Dendritic cell treated with granulocyte-macrophage colony-stimulating factor and Interleukin-4, amounts not matched to agents 40 ng/mL and 50 ng/mL, for 4 days (primary cell): ENCODE data around the gene SLC25A27.
"Not testable (repeated sequence)": the region's sequence is repeated elsewhere in the genome, so short reads cannot be mapped to it uniquely, and the experiment has no call there.

Experiments
- H3K27ac Mint-ChIP-seq: one replicate; pipeline ENCODE4 v1.8.0; 2022; ENCODE audit warnings: mild to moderate bottlenecking, mixed read lengths
- H3K27me3 Mint-ChIP-seq: one replicate; pipeline ENCODE4 v1.8.0; 2022; ENCODE audit warnings: mild to moderate bottlenecking, mixed read lengths
- H3K36me3 Mint-ChIP-seq: one replicate; pipeline ENCODE4 v1.8.0; 2022; ENCODE audit warnings: low read depth, mixed read lengths
- H3K4me1 Mint-ChIP-seq: one replicate; pipeline ENCODE4 v1.8.0; 2022; ENCODE audit warnings: low read depth, mixed read lengths
- H3K4me3 Mint-ChIP-seq: one replicate; pipeline ENCODE4 v1.8.0; 2022; ENCODE audit warnings: mild to moderate bottlenecking, moderate library complexity, mixed read lengths
- H3K9me3 Mint-ChIP-seq: one replicate; pipeline ENCODE4 v1.8.0; 2022; ENCODE audit warnings: mixed read lengths
- intact Hi-C: fragments of 100-400 bp; cut with micrococcal nuclease; formaldehyde crosslinking; loops from one replicate; pipeline ENCODE4 v1.15.0; 2022

Gene SLC25A27

GRCh38 chr6:46637145-46637544, 15.6 kb upstream of the SLC25A27 start:
- intact Hi-C loops, result no loop called here
- Mint-ChIP-seq H3K4me3 (no peak overlapping the region), H3K27ac (no peak overlapping the region), H3K27me3 (peaks cover 3% of the 10 kb centered on the region), H3K4me1 (peaks cover 5% of the 10 kb centered on the region), H3K36me3 (no peaks in the 10 kb centered on the region), H3K9me3 (no peaks in the 10 kb centered on the region)

- no peak overlapping the region for H3K4me3 Mint-ChIP-seq
- peaks cover 6% of the 10 kb centered on the region for H3K27me3 Mint-ChIP-seq
- H3K27ac Mint-ChIP-seq, result no peak overlapping the region
- intact Hi-C loops, result no loop called here
- H3K36me3 Mint-ChIP-seq, result no peaks in the 10 kb centered on the region
- H3K9me3 Mint-ChIP-seq, result no peaks in the 10 kb centered on the region
- peaks cover 5% of the 10 kb centered on the region for H3K4me1 Mint-ChIP-seq
Observed at GRCh38 chr6:46637933-46638332, 14.8 kb upstream of the SLC25A27 start.

GRCh38 chr6:46638650-46639049, 14.1 kb upstream of the SLC25A27 start:
- no peak overlapping the region for H3K4me3 Mint-ChIP-seq
- peaks cover 7% of the 10 kb centered on the region for H3K27me3 Mint-ChIP-seq
- no peak overlapping the region for H3K27ac Mint-ChIP-seq
- peaks cover 5% of the 10 kb centered on the region for H3K4me1 Mint-ChIP-seq
- intact Hi-C loops, result no loop called here
- no peaks in the 10 kb centered on the region for H3K9me3 Mint-ChIP-seq
- H3K36me3 Mint-ChIP-seq, result no peaks in the 10 kb centered on the region

GRCh38 chr6:46642928-46643751, 9.6 kb upstream of the SLC25A27 start:
- intact Hi-C loops, result no loop called here
- Mint-ChIP-seq H3K9me3 (no peaks in the 10 kb centered on the region), H3K27ac (no peak overlapping the region), H3K4me3 (no peak overlapping the region), H3K36me3 (no peaks in the 10 kb centered on the region), H3K27me3 (peaks cover 7% of the 10 kb centered on the region), H3K4me1 (no peaks in the 10 kb centered on the region)

- no peak overlapping the region for H3K4me3 Mint-ChIP-seq
- no peaks in the 10 kb centered on the region for H3K4me1 Mint-ChIP-seq
- peaks cover 7% of the 10 kb centered on the region for H3K27me3 Mint-ChIP-seq
- no peaks in the 10 kb centered on the region for H3K9me3 Mint-ChIP-seq
- no peak overlapping the region for H3K27ac Mint-ChIP-seq
- intact Hi-C loops, result no loop called here
- no peaks in the 10 kb centered on the region for H3K36me3 Mint-ChIP-seq
Observed at GRCh38 chr6:46645265-46645664, 7.5 kb upstream of the SLC25A27 start.

- H3K27ac Mint-ChIP-seq, H3K4me1 Mint-ChIP-seq, H3K4me3 Mint-ChIP-seq, H3K9me3 Mint-ChIP-seq, H3K36me3 Mint-ChIP-seq, intact Hi-C loops: not testable (repeated sequence)
- H3K27me3 Mint-ChIP-seq, result peaks cover 18% of the 10 kb centered on the region
Observed at GRCh38 chr6:46648108-46648507, 4.7 kb upstream of the SLC25A27 start.

GRCh38 chr6:46648869-46649492, 3.8 kb upstream of the SLC25A27 start:
- Mint-ChIP-seq H3K27ac (no peak overlapping the region), H3K4me3 (no peak overlapping the region), H3K9me3 (no peaks in the 10 kb centered on the region), H3K36me3 (peaks cover 6% of the 10 kb centered on the region), H3K27me3 (peaks cover 26% of the 10 kb centered on the region), H3K4me1 (peaks cover 16% of the 10 kb centered on the region)
- intact Hi-C loops, result no loop called here

GRCh38 chr6:46651006-46651405, 1.8 kb upstream of the SLC25A27 start:
- peaks cover 6% of the 10 kb centered on the region for H3K36me3 Mint-ChIP-seq
- H3K9me3 Mint-ChIP-seq, result no peaks in the 10 kb centered on the region
- H3K27ac Mint-ChIP-seq, result no peak overlapping the region
- peaks cover 16% of the 10 kb centered on the region for H3K4me1 Mint-ChIP-seq
- intact Hi-C loops, result no loop called here
- no peak overlapping the region for H3K4me3 Mint-ChIP-seq
- peaks cover 34% of the 10 kb centered on the region for H3K27me3 Mint-ChIP-seq

GRCh38 chr6:46651816-46652215, 959 bp upstream of the SLC25A27 start:
- no peaks in the 10 kb centered on the region for H3K9me3 Mint-ChIP-seq
- peaks cover 34% of the 10 kb centered on the region for H3K27me3 Mint-ChIP-seq
- peaks cover 16% of the 10 kb centered on the region for H3K4me1 Mint-ChIP-seq
- peaks cover 6% of the 10 kb centered on the region for H3K36me3 Mint-ChIP-seq
- H3K27ac Mint-ChIP-seq, result no peak overlapping the region
- intact Hi-C loops, result no loop called here
- H3K4me3 Mint-ChIP-seq, result no peak overlapping the region

- intact Hi-C loops, result no loop called here
- Mint-ChIP-seq H3K27me3 (peaks cover 34% of the 10 kb centered on the region), H3K9me3 (no peaks in the 10 kb centered on the region), H3K27ac (no peak overlapping the region), H3K4me1 (peaks cover 16% of the 10 kb centered on the region), H3K36me3 (peaks cover 6% of the 10 kb centered on the region), H3K4me3 (peak overlapping the region; percentile 91)
Observed at GRCh38 chr6:46652232-46652602, 558 bp upstream of the SLC25A27 start.

- Mint-ChIP-seq H3K4me1 (peaks cover 16% of the 10 kb centered on the region), H3K27me3 (peaks cover 34% of the 10 kb centered on the region), H3K36me3 (peaks cover 6% of the 10 kb centered on the region), H3K4me3 (peak overlapping the region; percentile 91), H3K9me3 (no peaks in the 10 kb centered on the region), H3K27ac (no peak overlapping the region)
- intact Hi-C loops, result no loop called here
Observed at GRCh38 chr6:46653439-46654195, 842 bp downstream of the SLC25A27 start.

- H3K4me3 Mint-ChIP-seq, result no peak overlapping the region
Observed at GRCh38 chr6:46655803-46656202, 3.0 kb downstream of the SLC25A27 start.

GRCh38 chr6:46657642-46658041, 4.9 kb downstream of the SLC25A27 start:
- H3K27ac Mint-ChIP-seq, result no peak overlapping the region
- H3K4me3 Mint-ChIP-seq, result no peak overlapping the region
- H3K27me3 Mint-ChIP-seq, result peaks cover 22% of the 10 kb centered on the region
- intact Hi-C loops, result no loop called here
- peaks cover 10% of the 10 kb centered on the region for H3K4me1 Mint-ChIP-seq
- H3K36me3 Mint-ChIP-seq, result peaks cover 5% of the 10 kb centered on the region
- H3K9me3 Mint-ChIP-seq, result no peaks in the 10 kb centered on the region

More at GRCh38 chr6:46655803-46656202, 3.0 kb downstream of the SLC25A27 start:
- Mint-ChIP-seq H3K36me3 (peaks cover 6% of the 10 kb centered on the region), H3K4me1 (peaks cover 16% of the 10 kb centered on the region), H3K27me3 (peaks cover 31% of the 10 kb centered on the region), H3K27ac (no peak overlapping the region), H3K9me3 (no peaks in the 10 kb centered on the region)
- intact Hi-C loops, result no loop called here

GRCh38 chr6:46661483-46661882, 8.7 kb downstream of the SLC25A27 start:
- no peak overlapping the region for H3K4me3 Mint-ChIP-seq
- no peaks in the 10 kb centered on the region for H3K27me3 Mint-ChIP-seq
- H3K4me1 Mint-ChIP-seq, result no peaks in the 10 kb centered on the region
- intact Hi-C loops, result no loop called here
- no peak overlapping the region for H3K27ac Mint-ChIP-seq
- H3K36me3 Mint-ChIP-seq, result no peaks in the 10 kb centered on the region
- H3K9me3 Mint-ChIP-seq, result no peaks in the 10 kb centered on the region
